Activated CD8-positive, alpha-beta memory T cell treated with anti-CD3 and anti-CD28 coated beads, Interleukin-2, amount 50 U/mL, for 1 hour (primary cell): ENCODE measurements around the gene RALGAPA1.
"Not testable (repeated sequence)": the region's sequence is repeated elsewhere in the genome, so short reads cannot be mapped to it uniquely, and the experiment has no call there.

Source experiments
- DNase-seq: peaks from one replicate; pipeline ENCODE4 v3.0.0-alpha.2; 2020; ENCODE audit errors: extremely low read depth

The RALGAPA1 gene

DNA sequence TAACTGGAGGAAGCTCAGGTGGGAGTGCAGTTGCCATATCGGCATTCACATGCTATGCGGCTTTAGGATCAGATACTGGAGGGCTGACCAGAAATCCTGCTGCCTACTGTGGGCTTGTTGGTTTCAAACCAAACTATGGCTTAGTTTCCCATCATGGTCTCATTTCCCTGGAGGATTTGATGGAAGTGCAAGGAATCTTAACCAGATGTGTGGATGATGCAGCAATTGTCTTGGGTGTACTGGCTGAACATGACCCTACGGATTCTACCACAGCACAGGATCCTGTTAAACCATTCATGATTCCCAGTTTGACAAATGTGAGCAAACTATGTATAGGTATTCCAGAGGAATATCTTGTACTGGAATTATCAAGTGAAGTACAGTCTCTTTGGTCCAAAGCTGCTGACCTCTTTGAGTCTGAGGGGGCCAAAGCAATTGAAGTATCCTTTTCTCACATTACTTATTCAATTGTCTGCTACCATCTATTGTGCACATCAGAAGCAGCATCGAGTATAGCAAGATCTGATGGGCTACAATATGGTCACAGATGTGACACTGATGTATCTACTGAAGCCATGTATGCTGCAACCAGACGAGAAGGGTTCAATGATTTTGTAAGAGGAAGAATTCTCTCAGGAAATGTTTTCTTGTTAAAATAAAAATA, 42.9 kb downstream of the RALGAPA1 start:
- DNase-seq, result no peak

- no peak for DNase-seq
Measured at GRCh38 chr14:35761922-35762321, 47.2 kb downstream of the RALGAPA1 start.

- no peak for DNase-seq
Measured at GRCh38 chr14:35760143-35760542, 49.0 kb downstream of the RALGAPA1 start.

GRCh38 chr14:35758523-35759129, 50.5 kb downstream of the RALGAPA1 start:
- DNase-seq, result no peak

DNA sequence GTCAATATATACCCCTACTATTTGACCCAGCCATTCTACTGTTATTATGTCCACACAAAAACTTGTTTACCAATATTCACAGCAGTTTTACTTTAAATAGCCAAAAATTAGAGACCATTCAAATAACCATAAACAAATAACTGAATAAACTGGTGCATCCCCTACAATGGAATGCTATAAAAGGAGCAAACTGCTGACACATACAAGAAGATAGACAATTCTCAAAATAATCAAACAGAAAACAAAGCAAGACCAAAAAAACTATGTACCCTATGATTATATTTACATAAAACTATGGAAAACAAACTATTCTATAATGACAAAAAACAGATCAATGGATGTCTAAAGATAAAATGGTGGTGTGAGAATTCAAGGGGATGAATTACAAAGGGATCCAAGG, 54.4 kb downstream of the RALGAPA1 start:
- DNase-seq, result no peak

GRCh38 chr14:35752380-35752779, 56.7 kb downstream of the RALGAPA1 start:
- no peak for DNase-seq

DNA sequence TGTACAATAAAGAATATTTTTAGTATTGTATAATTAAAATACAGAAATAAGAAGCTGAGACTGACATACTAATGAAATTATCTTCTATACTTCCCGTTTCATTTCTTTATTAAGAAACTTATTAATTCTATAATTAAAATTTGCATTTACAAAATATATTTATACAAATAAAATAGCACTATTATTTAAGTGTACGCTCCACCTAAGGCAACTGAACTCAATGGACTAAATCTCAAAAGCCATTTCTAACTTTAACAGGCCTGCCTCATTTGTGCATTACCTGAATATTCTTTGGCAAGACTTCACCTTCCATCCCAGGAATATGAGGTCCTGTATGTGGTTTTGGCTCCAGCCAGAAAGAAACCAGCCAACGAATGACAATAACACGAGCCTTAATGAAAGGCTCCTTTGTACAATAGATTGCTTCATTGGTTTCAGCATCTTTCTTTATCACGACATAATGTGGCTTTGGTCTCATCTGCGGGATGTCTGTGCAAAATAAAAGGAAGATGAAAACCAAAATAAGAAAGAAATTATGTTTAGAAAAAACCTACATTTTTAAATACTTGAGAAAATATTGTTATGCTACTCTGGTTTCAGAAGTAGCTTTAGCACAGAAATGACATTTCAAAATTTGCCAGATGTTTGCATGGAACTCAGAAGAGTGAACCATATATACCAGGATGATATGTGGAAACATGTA, 58.7 kb downstream of the RALGAPA1 start:
- no peak for DNase-seq

- DNase-seq, result no peak
Measured at GRCh38 chr14:35747379-35747778, 61.7 kb downstream of the RALGAPA1 start.

DNA sequence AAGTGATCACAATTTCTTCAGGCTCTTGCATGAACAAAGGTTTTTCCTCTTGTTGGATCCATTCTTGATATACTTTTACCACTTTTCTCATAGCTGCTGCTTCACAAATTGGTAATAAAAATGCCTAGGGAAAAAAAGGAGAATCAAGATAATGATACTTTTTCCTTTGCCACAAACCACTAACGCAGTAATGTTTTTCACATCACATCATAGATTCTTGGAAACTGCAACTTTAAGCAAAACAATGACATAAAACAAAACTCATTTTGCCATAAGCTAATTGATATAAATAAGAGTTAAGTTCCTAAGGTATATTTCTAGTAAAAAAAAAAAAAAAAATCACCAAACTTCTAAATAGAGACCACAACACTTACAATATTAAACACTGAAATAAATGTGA, 66.7 kb downstream of the RALGAPA1 start:
- DNase-seq, result no peak

DNA sequence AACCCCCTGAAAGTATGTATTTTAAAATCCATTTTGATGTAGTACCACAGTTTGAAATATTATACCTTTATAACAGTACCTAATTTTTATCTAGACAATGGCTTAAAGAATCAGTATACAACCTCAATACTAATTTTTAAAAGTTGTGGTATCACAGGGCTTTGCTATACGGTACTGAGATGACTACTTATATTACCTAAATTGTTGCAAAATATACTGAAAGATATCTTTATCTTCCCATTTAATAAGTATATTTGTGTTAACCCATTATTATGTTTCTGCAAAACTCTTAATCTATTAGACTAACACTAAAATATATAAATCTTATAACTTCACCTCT, 67.1 kb downstream of the RALGAPA1 start:
- no peak for DNase-seq

- DNase-seq, result no peak
Measured at GRCh38 chr14:35741345-35742031, 67.6 kb downstream of the RALGAPA1 start.

- no peak for DNase-seq
Measured at GRCh38 chr14:35740215-35740614, 68.9 kb downstream of the RALGAPA1 start.

GRCh38 chr14:35735163-35735562, 73.9 kb downstream of the RALGAPA1 start:
- not testable (repeated sequence) for DNase-seq

GRCh38 chr14:35733510-35733909, 75.6 kb downstream of the RALGAPA1 start:
- not testable (repeated sequence) for DNase-seq

GRCh38 chr14:35730871-35731270, 78.2 kb downstream of the RALGAPA1 start:
- no peak for DNase-seq

GRCh38 chr14:35727764-35728163, 81.3 kb downstream of the RALGAPA1 start:
- no peak for DNase-seq

GRCh38 chr14:35725930-35726329, 83.2 kb downstream of the RALGAPA1 start:
- no peak for DNase-seq

DNA sequence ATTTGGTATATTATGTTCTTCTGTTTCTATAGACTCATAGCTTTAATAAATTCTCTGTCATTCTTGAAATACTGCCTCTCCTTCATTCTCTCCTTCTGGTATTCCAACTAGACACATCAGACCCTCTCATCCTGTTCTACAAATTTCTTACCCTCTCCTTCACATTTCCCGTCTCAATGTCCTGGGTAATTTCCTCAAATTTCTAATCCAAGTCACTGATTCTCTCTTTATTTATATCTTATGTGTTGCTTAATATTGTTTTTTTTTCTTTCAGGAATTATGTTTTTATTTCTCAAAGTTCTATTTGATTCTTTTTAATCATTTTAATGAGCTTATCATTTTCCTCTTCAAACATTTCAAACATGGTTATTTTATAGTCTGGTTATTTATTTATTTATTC, 94.0 kb downstream of the RALGAPA1 start:
- DNase-seq, result no peak

DNA sequence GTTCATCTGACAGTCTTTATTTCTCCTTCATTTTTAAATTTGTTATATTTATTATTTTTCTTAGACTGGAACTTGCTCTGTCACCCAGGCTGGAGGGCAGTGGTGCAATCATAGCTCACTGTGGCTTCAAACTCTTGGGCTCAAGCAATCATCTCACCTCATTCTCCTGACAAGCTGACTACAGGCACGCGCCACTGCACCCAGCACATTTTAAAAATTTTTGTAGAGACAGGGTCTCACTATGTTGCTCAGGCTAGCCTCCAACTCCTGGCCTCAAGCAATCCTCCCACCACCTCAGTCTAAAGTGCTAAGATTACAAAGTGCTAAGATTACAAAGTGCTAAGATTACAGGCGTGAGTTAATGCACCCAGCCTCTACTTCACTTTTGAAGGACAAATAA, 96.6 kb downstream of the RALGAPA1 start:
- DNase-seq, result no peak

DNA sequence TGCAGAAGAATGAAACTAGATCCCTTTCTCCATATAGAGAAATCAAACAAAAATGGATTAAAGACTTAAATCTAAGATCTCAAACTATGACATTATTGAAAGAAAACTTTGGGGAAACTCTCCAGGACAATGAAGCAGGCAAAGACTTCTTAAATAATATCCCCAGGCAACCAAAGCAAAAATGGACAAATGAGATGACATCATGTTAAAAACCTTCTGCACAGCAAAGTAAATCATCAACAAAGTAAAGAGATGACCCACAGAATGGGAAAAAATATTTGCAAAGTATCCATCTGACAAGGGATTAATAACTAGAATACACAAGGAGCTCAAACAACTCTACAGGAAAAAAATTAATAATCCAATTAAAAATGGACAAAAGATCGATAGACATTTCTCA, 101.0 kb downstream of the RALGAPA1 start:
- DNase-seq, result no peak

DNA sequence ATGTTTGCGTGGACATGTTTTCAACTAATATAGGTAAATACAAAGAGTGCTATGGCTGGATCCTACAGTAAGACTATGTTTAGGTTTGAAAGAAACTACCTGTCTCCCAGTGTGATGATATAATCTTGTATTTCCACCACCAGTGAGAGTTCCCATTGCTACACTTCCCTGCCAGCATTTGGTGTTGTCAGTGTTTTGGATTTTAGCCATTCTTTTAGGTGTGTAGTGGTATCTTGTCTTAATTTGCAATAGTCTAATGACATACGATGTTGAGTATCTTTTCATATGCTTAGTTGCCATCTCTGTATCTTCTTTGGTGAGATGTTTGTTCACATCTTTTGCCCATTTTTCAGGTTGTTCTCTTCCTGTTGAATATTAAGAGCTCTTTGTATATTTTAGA, 103.5 kb downstream of the RALGAPA1 start:
- DNase-seq, result no peak

- no peak for DNase-seq
Measured at GRCh38 chr14:35704793-35705493, 104.2 kb downstream of the RALGAPA1 start.
